Thyroid gland (tissue), 4 donors: ENCODE data around the gene RAB11FIP4.

Experiments
- CTCF ChIP-seq, 6 experiments: fragments of 200-600 bp in 3 of 6; fragments of 450-650 bp in 3 of 6; sonication (generic) in 3 of 6; IDR thresholded peaks; one replicate each; pipeline ENCODE4 v1.5.1; 2016 to 2019; ENCODE audit warnings: antibody characterized with exemption in 6 of 6, mild to moderate bottlenecking in 2 of 6, inconsistent platforms in 1 of 6, moderate library complexity in 1 of 6
- POLR2A ChIP-seq, 2 donors: fragments of 450-650 bp; IDR thresholded peaks; one replicate each; pipeline ENCODE4 v1.6.1; 2017; ENCODE audit warnings: antibody characterized with exemption in 2 of 2, mild to moderate bottlenecking in 2 of 2, moderate library complexity in 1 of 2

- TF ChIP-seq CTCF (IDR thresholded peaks at IDR 0.05) (no peak), POLR2A (IDR thresholded peaks at IDR 0.05) (no peak)
Measured at GRCh38 chr17:31369266-31369665, 22.2 kb upstream of the RAB11FIP4 start.
